DMS114 treated with DMSO at 0.1 percent for 48 hours (cell line): Measurements from ENCODE around the gene ADAM19.

Experiments
- DNase-seq: peaks from one replicate; lab custom pipeline; 2025; ENCODE audit not compliant: unreplicated experiment; lab: John Stamatoyannopoulos, UW

Gene ADAM19

DNA sequence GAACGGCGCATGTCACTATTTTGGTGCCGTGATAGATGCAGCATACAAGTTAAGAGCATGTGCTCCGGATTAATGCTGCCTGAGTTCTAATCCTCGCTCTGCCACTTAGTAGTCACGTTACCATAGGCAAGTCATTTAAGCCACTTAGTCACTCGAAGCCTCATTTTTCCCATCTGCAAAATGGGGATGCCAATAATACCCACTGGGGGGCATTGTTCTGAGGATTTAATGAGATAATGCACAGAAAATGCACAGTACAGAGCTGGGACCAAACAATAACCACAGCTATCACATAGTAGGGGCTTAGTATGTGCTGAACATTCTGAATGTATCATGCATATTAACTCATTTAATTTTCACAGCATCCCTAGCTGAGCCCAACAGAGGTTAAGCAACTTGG is 106.5 kb downstream of the ADAM19 start:
- no peak for DNase-seq

DNA sequence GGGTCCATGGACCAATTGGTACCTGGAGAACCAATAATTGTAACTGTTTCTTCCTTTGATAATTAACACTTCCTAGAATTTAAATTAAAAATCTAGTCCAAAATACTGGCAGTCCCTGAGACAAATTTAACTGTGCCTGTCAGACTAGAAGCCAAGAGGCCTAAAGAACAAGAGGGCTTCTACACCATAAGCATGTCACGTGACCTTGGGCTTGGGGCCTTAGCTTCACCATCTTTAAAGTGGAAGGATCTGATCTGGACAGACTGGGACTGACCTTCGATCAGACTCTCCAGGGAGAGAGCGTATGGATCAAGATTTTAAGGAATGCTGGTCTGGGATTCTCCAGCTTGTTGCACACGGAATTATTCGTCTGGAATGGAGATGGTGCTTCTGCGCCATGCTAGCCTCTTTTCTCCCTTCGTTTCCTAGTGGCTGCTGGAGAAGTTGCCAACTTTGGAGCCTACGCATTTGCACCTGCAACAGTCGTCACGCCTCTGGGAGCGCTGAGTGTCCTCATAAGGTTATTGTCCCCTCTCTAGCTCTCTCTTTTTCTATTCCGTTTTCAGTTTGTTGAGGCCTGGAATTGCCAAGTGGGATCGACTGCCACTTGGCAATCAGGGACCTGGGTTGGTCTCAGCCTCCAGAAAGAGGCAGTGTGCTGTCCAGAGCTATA is 107.1 kb downstream of the ADAM19 start:
- DNase-seq = no peak

DNA sequence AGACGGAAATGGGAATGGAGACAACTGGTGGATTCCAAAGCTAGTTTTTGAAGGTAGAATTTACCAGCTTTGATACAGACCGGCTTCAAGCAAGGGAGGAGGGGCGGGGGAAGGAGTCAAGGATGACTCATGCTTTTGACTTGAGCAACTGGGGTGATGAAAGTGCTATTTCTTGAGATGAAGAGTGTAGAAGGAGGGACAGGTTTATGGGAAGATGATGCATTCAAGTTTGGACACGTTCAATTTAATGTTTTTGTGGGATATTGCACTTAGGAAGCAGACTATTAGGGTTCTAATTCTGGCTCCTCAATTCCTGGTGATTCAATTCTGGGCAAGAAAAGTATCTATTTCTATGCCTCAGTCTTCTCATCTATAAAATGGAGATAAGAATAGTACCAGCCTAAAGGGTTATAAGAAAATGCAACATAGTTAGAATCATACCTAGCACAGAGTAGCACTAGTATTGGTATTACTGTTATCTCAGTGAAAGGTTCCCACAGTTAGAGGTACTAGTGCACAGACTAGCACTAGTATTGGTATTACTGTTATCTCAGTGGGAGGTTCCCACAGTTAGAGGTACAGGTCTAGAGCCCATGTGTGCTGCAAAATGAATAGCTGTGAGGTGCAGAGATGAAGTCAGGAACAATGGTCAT is 110.9 kb downstream of the ADAM19 start:
- no peak for DNase-seq

DNA sequence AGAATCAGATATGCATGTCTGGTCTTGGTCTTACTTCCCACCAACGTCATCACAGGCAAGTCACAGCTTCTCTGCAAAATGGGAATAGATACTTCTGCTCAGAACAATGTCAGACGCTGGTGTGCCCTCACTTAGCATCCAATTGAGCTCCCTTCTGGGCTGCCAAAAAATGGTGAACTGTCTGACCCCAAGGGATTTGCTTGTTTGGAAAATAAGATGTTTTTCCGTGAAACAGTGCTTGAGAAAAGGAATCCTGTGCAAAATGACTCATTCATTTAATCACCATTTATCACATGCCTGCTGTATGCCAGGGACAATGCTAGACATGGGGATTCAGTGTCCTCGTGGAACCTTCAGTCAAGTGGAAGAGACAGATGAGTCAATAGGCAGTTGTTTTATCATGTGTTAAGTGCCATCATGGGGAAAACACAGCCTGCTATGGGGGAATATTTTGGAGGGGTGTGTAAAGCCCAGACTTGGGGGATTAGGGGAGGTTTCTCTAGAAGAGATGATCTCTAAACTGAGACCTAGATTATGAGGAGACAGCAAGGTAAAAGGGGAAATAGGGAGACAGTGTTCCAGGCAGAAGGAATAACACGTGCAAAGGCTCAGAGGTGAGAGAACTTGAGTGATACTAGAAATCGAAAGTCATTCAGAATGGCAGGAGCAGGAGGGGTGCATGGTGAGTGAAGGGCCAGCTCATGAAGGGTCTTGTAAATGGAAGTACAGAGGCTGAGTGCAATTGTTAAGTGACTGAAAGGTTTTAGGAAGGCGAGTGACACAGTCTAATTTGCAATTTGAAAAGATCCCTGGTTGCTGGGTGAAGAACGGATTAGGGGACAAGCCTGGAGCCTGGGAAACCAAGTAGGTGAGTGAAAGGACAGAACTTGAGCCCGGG is 111.7 kb downstream of the ADAM19 start:
- DNase-seq = no peak

DNA sequence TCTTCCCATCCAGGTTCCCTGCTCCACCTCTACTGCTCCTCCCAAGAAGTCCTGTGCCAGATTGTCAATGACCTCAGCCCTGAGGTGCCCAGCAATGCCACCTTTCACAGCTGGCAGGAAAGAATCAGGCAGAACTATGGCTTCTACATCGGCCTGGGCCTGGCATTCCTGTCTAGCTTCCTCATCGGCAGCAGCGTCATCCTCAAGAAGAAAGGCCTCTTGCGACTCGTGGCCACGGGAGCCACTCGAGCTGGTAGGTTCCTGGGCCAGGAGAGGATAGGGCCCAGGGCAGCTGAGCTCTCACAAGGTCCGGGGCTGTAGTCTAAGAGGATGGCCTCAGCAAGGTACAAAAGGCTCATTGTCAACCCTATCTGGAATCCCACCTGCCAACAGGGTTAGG is 112.5 kb downstream of the ADAM19 start:
- no peak for DNase-seq

DNA sequence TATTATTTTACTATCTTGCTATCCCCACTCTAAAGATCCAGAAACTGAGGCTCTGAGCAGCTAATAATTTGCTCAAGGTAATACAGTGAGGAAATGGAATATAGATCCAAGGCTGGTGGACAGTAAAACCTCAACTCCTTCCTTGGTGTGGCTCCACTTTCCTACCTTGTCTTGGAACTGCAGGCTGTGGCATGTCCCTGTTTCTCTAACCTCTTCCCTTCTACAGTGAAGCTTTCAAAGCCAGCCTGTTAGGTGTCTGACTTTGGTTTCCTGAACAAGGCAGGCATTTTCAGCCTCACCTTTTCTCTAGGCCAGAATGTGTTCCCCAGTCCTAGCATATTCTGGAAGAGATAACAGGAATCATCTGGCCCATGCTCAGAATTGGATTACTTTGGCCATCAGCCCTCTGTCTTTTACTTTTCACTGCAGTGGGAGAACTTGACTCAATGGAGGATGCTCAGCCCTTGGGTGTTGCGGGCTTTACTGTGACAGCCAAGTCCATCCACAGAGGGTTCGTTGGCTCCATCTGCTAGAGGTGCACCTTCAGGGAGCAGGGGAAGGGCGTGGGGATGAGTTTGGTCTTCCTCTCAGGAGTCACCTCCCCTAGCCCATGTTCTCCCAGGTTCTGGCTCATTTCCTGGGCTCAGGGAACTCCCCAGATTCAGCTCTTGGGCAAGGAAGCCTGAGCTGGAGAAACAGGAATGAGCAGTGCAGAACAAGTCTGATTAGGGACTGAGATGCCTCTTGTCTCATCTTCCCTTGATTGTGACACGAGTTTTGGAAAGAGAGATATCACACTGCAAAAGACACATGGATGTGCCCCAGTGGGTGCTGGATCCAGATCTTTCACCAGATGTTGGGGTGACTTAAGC is 114.4 kb downstream of the ADAM19 start:
- DNase-seq = no peak

DNA sequence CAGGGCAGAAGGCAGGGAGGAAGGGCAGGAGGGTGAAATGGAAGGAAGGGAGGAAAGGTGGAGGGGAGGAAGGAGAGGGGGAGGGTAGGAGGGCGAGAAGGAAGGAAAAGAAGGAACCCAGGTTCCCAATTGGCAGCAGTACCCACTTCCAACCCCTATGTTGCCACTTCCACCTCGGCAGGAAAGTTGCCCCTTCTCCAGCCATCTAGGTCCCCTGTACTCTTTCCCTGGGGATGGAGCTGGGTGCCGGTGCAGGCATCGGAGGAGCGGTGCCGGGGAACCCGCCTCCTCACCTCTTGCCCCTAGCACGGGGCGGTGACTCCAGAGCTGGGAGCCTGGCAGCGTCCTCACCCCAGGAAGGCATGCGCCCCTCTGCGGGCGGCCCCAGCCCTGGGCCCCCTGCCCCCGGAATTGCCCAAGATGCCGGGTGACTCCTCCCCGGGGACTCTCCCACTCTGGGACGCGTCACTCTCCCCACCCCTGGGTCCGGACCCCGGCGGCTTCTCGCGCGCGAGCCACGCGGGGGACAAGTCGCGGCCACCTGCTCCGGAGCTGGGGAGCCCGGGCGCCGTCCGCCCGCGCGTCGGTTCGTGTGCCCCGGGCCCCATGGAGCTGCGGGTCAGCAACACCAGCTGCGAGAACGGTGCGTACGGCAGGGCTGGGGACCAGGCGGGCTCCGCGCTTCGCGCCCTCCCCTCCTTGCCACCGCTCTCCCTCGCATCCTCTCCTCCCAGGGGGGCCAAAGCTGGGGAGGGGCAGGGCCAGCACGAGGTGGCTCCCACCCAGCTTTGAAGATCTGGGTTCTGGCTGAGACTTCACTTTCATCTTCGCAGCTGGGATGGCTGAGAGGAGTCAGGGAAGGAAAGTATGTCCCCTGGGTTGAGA is 115.6 kb downstream of the ADAM19 start, which contains the start of gene NIPAL4:
NIPAL4 (plus strand) TSS at position 499 of the 885 bp plus-strand sequence; CDS start at position 607, 108 bp downstream.
- no peak for DNase-seq

DNA sequence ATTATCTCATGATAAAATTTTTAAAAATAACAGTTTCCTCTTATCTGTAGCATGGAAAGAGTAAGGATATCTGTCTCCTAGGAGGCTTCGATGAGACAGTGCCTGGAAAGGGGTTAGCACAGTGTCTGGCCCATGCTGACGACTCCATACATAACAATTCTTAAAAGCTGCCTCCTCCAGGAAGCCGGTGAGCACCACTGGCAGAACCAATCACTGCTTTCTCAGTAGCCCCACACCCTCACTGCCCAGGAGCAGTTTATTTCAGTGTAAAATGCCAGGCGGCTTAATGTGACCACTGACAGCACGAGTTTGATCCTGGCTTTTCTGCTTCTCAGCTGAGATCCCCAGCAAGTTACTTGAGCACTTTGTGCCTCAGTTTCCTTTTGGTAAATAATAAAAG is 116.7 kb downstream of the ADAM19 start:
- DNase-seq = no peak

DNA sequence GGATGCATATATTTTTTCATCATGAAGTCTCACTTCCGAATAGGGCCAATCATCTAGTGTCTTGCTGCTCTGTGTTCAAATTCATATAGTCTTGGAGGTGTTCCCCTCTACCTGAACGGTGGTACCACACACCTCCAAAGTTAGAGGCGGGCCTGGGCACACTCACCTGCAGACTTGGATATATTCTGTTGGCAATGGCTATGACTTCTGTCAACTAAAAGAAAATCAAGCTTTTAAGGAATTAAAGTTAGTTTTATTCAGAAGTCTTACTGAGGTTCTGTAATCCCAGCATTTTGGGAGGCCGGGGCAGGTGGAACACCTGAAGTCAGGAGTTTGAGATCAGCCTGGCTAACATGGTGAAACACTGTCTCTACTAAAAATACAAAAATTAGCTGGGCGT is 118.2 kb downstream of the ADAM19 start:
- DNase-seq = no peak

DNA sequence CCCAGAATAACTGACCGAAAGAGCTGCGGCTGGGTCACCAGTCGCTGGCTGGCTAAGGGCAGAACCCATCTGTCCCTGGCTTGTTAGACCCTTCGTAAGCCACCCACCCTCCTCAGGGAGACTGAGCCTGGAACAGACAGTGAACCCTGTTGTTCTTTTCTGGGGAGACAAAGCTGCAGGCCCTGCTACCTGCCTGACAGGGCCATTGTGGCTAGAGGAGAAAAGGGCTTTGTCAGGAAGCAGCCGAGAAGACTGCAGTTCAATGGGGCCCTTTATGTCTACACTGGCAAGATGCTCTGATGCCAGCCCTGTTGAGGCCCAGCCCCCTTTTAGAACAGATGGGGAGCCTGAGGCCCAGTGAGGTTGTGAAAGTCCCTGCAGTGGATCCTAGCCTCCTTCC is 119.3 kb downstream of the ADAM19 start:
- no peak for DNase-seq

DNA sequence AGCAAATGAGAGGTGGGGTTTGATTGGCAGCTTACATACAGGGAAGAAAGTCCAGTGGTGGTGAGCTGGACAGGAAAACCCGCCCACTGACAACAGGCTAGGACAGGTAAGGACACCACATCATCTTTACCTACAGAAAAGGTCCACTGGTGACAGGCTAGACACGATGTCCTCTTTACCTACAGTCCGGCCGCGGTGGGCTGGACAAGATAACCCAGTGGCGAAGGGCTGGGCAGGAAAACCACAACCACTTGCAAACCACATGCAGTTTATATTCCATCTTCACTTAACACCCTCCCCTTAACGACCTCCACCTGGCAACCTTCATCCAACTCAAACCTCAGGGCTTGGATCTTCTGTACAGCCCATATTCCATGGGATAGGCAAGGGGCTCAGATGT is 120.5 kb downstream of the ADAM19 start:
- DNase-seq = no peak

DNA sequence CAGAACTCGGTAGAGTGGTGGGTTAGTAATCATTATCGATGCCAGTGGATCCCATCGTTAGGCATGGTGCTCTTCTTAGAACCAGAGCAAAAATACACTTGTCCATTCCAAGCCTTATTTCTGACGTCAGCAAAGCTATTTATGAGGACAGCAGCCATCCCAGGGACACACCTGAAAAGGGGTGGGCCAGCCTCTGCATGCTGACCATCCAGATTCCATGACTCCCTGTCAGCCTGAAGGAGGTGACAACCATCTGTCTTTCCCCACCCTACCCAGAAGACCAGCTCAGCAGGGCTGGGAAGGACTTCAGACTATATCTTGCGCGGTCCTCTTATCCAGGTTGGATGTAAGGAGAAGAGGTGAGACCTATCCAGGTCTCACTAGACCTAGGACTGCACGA is 121.3 kb downstream of the ADAM19 start:
- no peak for DNase-seq

DNA sequence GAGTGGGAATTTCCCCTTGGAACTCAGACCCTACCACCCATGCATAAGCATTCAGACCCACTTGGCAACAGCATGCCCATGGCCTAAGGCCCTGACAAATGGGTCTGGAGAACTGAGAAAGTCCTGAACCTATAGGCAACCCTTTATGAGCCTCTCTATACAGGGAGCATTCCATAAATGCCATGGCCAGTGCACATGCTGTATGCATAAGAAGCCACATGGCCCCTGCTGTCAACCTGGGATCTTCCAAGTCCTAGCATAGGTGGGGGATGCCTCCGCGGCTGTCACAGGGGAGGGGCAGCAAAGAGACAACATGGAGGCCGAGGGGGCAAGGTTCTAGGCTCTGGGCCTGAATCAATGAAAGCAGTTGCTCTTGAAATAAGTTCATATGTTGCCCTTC is 123.8 kb downstream of the ADAM19 start:
- no peak for DNase-seq

DNA sequence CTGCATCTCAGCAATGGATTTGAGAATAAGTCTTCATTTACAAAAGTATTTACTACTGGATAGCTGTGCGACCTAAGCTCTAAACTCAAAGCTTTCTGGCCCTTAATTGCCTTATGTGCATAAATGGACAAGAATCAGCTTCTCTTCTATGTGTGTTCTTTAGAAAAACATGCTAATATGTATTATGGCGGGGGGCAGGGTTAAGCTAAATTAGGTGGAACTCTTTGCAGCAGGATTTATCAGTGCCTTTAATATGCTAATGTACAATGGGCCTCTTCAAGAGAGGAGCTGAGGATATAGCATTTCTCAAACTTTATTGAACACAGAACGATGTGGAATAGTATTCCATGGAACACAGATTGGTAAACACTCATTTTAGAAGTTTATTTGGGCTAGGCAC is 125.6 kb downstream of the ADAM19 start:
- no peak for DNase-seq

DNA sequence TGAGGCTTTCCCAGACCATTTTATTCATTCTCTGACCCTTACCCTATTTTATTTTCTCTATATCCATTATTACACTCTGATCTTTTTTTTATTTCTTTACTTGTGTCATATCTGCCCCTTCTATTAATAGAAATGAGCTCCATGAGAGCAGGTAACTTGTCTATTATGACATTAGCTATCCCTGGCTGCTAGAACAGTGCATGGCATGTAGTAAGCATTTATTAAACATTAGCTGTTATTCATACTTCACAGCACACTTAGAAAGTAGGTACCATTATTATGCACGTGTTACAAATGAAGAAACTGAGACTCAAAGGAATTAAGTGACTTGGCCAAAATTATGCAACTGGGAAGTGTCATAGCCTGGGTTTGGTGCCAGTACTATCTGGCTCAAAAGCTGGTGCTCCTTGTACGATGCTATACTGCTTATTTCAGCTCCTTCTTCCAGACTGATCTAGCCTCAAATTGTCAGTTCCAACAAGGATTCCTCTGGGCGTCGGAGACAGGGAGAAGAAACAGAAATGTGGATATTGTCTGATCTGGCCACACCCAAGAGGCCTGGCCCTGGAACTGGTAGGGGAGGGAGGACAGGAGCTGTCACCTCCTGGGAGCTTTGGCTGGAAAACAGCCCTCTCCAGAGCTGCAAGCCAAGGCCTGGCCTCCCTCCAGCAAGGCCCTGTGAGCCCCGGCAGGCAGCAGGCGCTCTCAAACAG is 126.4 kb downstream of the ADAM19 start:
- DNase-seq = no peak

DNA sequence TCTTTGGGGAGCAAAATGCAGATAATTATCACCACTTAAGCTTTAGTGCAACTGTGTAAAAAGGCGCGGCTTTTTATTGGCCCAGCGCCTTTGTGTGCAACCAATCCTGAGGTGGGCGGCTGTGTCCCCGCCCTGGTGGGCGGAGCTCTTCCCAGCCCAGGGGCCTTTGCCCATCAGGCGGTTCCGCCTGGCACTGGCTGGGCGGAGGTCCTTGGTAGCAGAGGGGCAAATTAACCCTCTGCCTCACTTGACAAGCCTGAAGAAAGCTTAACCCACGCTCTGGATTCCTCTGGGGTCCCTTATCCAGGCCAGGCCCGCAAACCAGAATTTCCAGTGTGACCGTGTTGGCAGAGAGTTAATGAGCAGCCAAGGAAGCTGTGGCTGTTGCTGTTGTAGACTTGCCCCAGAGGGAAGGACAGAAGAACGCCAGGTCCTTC is 128.4 kb downstream of the ADAM19 start:
- DNase-seq = no peak

DNA sequence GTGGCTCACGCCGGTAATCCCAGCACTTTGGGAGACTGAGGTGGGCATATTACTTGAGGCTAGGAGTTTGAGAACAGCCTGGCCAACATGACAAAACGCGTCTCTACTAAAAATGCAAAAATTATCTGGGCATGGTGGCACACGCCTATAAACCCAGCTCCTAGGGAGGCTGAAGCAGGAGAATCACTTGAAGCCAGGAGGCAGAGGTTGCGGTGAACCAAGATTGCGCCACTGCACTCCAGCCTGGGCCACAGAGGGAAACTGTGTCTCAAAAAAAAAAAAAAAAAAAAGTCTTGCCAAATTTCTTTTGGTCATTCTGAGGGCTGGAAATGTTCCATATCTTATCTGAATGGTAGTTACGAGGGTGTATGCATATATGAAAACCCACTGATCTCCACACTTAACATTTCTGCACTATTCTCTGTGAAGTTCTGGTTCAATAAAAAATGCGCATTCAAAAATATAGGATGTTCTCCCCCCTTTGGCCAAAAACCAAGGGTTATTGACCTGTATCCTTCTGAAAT is 129.1 kb downstream of the ADAM19 start:
- no peak for DNase-seq

DNA sequence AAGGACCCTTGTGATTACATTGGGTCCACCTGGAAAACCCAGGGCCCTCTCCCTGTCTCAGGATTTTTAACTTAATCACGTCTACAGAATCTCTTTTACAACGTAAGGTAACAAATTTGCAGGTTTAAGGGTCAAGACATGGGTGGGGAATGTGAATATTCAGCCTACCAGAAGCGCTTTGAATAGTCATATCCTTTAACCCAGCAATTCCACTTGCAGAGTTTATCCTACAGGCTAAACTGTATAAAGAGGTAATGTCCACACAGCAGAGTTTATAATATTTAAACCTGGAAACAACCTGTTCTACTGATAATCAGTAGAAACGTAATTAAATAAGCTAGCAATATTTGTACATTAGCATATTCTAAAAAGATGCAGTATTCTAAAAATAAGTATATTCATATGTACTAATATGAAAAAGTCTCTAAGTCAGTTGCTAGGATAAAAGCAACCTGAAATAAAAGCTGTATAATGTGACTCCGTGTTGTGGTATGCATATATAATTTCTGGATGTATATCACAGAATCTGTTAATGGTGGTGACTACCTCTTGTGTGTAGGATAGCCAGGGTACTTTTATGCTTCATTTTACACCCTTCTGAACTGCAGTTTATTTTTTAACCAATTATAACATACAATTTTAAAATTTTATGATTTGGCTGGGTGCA is 129.7 kb downstream of the ADAM19 start:
- no peak for DNase-seq
